NCI-H128 (cell line): ENCODE data around the gene COL1A2.

Source experiments
- DNase-seq: peaks from one replicate; lab custom pipeline; 2025; ENCODE audit not compliant: unreplicated experiment; lab: John Stamatoyannopoulos, UW

The COL1A2 gene

DNA sequence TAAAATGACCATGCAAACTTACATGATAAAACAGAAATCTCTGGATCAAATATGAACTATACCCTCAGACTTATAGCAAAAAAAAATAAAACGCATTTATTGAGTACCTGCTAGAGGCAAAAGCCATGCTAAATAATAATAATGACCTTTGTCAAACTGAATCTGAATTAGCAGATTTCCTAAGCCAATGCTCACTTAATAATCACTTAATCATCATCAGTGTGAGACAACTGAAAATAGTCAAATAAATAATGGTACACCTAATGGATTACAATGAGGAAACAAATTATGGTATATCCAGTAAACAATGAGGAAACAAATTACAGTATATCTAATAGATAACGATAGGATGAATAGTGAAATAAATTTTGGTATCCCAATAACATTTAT lies 37.6 kb downstream of the COL1A2 start:
- DNase-seq: no peak

- DNase-seq: no peak
Observed at GRCh38 chr7:94432817-94433216, 38.1 kb downstream of the COL1A2 start.

DNA sequence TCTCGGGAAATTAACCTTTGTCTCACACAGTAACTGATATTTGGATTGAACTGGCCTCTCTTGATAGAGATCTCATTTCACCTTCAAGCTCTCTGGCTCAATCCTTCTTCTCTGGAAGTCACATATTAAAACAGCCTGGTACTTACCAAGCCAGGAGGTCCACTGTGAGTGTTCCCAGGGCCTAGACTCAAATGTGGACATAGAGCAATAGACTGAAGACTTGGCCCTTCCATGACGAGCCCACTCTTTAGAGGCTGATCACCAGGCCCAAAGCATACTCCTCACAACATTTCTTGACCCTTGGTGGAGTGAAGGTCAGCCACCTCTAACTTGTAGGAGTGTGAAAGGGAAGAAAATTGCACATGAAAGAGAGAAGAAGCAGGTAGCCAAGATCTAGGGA lies 38.5 kb downstream of the COL1A2 start:
- DNase-seq: no peak

- DNase-seq: no peak
Observed at GRCh38 chr7:94434042-94434441, 39.3 kb downstream of the COL1A2 start.

DNA sequence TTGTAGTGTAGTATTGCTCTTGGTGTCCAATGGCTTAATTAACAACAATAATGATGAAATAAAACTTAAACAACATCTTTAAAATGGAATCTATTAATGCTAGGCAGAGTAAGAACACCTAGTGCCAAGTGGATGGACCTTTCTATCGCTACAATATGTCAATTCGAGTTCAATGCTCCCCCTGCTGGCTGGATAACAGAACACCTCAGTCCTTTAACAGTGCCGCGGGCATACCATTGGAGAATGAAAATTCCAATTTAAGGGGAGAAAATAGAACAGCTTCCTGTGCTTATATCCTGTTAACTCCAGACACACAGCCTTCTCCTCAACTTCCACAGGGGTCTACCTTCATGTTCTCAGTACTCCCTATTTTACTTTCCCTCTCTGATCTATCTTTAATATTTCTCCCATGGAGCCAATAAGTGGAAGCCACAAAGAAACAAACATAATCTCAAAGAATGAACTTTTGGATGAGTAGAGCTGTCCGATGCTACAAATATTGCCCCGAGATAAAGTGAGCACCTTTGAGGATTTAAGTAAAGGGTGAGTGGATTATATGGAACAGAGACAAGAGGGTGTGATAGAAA lies 41.4 kb downstream of the COL1A2 start:
- DNase-seq: no peak

DNA sequence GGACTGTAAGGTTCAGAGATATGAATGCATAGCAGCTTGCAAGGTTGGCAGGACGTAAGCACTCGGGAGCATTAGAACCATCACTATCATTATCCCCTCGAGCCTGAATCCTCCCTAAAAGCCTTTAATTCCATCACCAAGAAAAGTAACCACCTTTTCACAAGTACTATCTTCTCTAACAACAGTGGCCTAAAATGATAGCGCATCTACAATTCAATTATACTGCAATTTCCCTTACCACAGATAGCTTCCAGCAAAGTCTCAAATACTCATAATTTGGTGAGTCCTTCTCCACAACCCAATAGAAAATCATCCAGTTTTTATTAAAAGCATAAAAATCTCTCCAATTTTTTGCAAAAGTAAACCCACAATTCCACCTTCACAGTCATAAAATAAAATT lies 42.0 kb downstream of the COL1A2 start:
- no peak for DNase-seq

DNA sequence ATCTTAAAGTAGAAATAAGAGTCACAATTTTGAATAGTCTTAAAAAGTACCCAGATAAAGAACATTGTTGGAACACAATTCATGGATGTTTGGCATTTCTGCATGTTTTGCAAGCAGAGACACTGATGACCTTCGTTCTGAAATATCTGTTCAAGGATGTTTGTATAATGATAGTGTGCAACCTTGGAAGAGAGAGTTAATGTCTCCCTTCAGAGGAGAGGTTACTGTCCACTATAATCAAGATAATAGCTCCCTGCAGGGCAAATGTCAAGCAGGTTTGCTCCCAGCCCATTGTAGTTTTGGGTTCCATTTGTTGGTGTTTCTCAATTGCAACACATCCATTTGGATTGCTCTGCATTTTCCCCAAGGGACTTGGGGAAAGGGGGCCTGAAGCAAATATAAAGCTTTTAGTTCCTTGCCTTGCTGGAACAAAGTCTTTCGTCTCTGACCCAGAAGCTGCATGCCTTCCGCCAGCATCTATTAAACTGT lies 45.2 kb downstream of the COL1A2 start:
- DNase-seq: no peak

GRCh38 chr7:94440451-94441039 lies 45.9 kb downstream of the COL1A2 start:
- DNase-seq: no peak

DNA sequence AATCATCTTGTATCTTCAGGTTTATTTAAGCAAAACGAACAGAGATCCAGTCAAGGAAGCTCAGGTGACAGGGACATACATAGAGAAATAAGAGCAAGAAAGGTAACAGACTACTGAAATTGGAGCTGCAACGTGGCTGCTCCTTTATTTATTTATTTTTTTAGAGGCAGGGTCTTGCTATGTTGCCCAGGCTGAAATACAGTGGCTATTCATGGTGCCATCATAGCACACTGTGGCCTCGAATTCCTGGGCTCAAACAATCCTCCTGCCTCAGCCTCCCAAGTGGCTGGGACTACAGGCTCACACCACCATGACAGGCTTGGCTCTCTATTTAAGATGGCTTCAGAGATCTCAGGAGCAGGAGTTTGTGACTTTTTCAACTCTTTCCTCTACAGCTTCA lies 46.4 kb downstream of the COL1A2 start:
- DNase-seq: no peak

GRCh38 chr7:94442639-94443038 lies 47.9 kb downstream of the COL1A2 start:
- no peak for DNase-seq

DNA sequence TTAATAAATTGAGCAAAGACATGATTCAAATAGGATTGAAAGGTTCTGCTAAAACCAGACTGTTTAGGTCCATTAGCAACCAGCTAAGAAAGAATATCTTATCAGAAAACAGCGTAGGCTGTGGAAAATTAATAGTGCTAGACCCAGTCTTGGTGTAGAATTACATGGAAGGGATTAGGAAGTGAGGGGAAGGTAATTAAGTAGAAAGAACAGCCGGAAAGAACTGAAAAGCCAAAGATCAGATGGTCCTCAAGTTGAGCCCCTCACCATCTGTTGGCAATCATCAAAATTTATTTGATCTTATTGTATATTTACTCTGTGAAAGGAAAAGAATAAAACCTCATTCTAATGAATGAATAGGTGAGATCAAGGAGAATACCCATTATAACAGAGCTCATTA lies 50.1 kb downstream of the COL1A2 start:
- DNase-seq: no peak

DNA sequence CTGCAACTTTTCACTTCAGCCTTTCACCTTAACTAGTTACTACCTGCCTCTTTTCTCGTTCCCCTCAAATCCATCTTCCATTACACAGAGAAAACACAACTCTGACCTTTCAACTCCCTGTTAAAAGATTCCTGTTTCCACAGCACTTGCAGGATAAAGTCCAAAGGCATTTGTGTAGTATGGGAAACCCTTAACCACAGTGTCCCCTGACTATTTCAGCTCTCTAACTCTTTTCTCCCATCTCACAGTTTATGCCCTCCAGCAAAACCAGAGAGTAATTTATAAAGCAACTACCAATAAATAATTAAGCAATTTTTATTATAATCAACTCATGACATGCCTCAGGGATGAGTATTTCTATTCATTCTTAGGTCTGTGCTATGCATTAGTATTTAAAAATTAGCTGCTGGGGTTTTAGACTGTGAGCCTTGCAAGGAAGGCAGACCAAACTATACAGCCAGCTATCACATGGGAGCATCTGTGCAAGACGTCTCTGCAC lies 51.0 kb downstream of the COL1A2 start:
- DNase-seq: no peak

- DNase-seq: no peak
Observed at GRCh38 chr7:94446308-94446707, 51.6 kb downstream of the COL1A2 start.

DNA sequence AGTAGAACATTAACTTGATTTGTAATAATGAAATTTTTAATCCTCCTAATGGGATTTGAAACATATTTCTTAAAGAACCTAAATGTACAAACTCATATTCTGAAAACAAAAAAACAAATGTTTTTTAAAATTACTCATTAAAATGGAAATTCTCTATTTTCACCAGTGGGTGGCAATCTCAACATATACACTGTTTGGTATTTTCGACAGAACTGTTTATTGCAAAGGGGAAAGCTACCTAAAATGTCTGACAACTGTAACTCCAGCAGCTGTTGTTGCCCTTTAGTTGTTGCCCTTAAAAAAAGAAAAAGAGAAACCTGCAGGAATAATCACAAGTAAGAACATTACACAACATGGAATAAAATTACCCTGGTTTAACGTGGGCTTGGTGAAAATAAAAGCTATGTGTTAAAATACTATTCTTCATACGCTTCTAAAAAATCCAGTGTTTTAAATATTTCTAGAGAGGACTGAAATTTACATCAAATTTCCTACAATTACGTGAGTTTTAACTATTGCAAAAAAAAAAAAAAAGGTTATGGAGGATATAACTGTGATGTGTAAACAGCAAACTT lies 54.5 kb downstream of the COL1A2 start:
- no peak for DNase-seq

DNA sequence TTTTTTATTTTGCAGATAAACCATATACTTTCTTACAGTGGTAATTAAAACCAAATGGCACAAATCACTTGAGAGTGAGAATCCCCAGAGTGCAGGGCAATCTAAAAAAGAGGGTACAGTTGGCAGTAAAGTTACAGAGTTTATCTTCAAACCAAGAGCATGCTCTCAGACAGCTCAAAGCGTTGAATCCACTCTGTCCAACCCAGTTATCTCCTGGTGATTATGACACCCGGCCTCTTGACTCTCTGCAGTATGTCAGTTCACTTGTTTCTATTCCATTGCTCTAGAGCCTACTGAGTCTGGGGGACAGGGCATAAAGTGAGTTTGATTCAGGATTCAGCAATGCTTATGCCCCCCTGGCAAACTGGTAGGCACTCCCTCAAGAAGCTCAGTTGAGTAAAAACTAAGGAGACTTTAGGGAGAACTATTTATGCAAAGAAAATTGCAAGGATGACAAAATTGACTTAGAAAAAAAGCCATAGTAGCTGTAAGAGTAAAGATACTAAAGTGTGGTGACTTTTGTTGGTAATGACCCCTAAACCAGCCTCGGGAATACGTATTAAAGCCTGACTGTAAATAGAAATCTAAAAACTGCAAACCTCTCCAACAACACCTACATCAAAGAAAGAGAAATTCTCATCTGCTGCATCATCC lies 55.5 kb downstream of the COL1A2 start:
- no peak for DNase-seq

GRCh38 chr7:94451187-94451586 lies 56.5 kb downstream of the COL1A2 start:
- DNase-seq: no peak

GRCh38 chr7:94452239-94452638 lies 57.5 kb downstream of the COL1A2 start:
- DNase-seq: peak; percentile 65

DNA sequence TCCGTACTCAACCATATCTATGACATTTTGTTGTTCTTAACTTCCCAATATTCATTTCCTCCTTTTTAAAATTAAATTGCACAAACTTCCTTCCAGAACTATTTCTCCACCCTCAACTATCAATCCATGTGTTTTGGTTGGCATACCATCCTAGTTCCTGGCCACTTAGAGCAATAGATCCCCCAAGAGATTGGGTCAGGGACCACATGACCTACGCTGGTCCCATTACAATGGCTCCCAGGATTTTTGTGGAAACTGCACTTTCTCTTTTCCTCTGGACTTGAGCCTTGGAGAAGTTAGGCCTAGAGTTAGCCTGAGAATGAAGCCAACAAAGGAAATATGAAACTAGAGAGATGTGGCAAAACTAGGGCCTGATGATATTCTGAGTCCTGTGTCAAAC lies 59.2 kb downstream of the COL1A2 start:
- DNase-seq: no peak

- no peak for DNase-seq
Observed at GRCh38 chr7:94458041-94458440, 63.3 kb downstream of the COL1A2 start.

DNA sequence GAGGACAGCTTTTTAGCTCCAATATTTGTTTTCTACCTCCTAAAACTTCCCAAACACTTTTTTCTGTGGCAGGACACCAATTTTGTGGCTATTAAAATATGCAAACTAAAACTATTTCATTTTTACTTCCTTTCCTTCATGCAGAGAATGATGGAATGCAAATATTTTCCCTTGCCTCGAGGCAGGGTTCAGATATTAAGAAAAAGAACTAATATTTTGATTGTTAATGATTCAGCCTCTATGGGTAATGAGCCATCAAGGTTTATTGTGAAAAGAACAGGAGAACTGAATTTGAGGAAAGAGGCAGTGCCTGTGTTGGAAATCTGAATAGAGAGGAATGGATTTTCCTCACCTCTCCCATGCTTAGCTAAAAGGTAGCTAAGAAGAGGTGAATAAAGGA lies 71.8 kb downstream of the COL1A2 start:
- DNase-seq: no peak

- DNase-seq: no peak
Observed at GRCh38 chr7:94471604-94472003, 76.9 kb downstream of the COL1A2 start.

- DNase-seq: no peak
Observed at GRCh38 chr7:94472608-94473007, 77.9 kb downstream of the COL1A2 start.
